VCaP (cell line): Measurements from ENCODE around the gene CDCA3.

Experiments
- H3K27ac ChIP-seq: fragments of 450-650 bp; 2 replicates; pipeline ENCODE4 v1.5.1; 2017
- CTCF ChIP-seq: fragments of 450-650 bp; conservative IDR thresholded peaks from 2 replicates; pipeline ENCODE4 v1.5.1; 2017; ENCODE audit warnings: mild to moderate bottlenecking, moderate library complexity

Gene CDCA3

GRCh38 chr12:6826734-6827436, 24.2 kb downstream of the CDCA3 start:
- H3K27ac ChIP-seq = peak overlapping the region; percentile 70
- TF ChIP-seq CTCF = no peak

GRCh38 chr12:6826125-6826733, 24.9 kb downstream of the CDCA3 start:
- H3K27ac ChIP-seq = no peak overlapping the region; the same call in 1 of the 2 replicates
- no peak for TF ChIP-seq CTCF

GRCh38 chr12:6825398-6826124, 25.5 kb downstream of the CDCA3 start:
- H3K27ac ChIP-seq = no peak overlapping the region
- TF ChIP-seq CTCF = peak; percentile 96

GRCh38 chr12:6824901-6825381, 26.1 kb downstream of the CDCA3 start:
- TF ChIP-seq CTCF = no peak
- H3K27ac ChIP-seq = no peak overlapping the region

GRCh38 chr12:6824085-6824775, 26.9 kb downstream of the CDCA3 start:
- no peak overlapping the region for H3K27ac ChIP-seq
- no peak for TF ChIP-seq CTCF

- H3K27ac ChIP-seq = no peak overlapping the region
- TF ChIP-seq CTCF = no peak
Observed at GRCh38 chr12:6823182-6824084, 27.7 kb downstream of the CDCA3 start.
